ENCODE data around the gene PRKCA.
"Not testable (repeated sequence)": the region's sequence is repeated elsewhere in the genome, so short reads cannot be mapped to it uniquely, and the experiment has no call there.

The PRKCA gene

DNA sequence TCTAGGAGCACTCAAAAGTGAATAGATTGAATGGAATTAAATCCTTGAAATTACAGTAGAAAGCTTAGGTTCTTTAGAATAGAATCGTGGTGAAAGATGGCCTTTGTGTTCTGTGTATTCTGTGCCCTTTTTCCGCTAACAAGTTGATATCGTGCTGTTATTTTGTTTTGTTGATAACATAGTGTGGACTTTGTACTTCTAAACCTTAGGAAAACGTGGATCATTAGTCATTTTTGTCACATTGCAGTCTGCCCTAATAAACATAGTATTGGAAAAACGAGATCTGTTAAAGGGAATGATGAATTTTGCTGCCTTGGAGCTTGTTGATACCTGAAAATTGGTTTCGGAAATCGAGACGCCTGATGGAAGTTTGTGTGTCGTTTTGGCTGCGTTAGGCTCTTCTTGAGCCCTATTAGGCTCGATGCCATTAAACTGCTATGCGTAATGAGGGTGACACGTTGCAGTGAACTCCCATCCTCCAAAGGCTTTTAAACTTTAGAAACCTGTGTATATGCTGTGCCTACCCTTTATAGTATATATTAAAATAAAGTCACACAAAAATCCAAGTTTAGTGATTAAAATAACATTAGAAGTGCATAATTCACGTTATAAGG is 145.7 kb downstream of the PRKCA start:
- no peak for DNase-seq

DNA sequence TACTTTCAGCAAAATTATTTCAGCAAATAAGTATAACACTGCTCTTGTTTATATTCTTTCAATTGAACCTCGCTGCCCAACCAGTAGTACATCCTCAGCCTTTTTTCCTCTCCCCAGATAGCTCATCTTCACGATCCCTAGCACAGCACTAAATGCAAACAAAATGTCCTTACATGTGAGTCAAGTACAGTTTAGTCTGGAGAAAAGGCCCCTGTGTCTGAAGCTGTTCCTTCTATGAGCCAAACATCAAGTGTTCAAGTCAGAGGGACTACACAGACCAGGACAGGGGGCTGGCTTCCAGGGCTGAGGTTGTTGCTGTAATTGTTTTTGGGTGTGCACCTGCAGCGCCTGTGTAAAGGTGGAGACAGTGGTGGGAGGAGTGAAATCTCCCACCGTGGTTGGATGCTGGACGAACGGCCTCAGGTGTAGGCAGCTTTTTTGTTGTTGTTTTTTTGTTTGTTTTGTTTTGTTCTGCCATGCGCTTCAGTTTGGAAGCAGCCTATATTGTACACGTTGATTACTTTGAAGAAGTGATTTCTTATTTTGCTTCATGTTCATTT is 147.1 kb downstream of the PRKCA start:
- no peak for DNase-seq

DNA sequence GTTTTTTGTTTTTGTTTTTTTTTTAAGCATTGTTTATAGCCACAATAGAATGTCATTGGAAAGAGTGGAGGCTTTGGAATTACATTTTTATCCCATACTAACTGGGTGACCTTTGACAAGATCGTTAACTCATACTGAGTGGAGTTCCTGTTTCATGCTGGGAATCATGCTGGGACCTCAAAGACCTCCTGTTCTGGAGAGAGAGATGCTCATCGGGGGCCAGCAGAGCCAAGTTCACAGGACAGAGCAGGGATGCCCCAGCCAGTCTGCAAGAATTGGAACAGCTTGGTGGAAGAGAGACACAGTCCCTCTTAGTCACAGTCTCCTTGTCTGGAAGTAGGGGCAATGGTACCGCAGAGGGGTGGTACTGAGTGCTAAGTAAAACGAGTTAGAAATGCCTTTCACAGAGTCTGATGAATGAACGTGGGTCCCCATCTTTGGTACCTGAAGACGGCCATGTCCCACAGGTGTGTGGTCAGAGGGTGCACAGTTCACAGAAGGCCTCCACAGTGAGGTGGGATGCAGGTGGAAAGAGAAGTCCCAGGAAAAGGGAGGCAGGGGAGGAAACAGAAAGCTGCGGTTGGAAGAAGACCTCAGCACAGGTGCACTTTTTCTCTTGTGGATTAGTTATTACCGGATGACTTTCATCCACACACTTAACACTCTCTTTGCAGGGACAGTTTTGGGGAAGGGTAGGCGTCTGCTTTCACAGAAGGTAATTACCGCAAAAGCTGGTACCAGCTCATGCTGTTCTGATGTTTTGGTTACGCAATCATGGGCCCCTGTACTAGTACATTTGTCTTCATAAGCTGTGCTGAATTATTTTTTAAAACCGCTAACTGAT is 147.8 kb downstream of the PRKCA start:
- no peak for DNase-seq

DNA sequence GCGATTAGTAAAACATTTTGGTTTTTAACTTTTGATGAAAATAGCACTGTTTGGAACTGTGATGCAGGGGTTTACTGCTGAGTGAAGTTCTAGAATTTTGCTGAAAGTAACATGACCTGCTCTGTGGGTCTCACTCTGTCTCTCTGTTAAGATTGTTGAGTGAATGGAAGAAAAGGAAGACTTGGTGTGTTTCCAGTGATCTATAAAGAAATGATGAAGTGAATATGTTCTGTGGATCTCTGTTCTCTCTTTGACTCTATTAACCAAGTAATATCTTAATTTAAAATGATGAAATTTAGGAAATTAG is 148.4 kb downstream of the PRKCA start:
- no peak for DNase-seq

DNA sequence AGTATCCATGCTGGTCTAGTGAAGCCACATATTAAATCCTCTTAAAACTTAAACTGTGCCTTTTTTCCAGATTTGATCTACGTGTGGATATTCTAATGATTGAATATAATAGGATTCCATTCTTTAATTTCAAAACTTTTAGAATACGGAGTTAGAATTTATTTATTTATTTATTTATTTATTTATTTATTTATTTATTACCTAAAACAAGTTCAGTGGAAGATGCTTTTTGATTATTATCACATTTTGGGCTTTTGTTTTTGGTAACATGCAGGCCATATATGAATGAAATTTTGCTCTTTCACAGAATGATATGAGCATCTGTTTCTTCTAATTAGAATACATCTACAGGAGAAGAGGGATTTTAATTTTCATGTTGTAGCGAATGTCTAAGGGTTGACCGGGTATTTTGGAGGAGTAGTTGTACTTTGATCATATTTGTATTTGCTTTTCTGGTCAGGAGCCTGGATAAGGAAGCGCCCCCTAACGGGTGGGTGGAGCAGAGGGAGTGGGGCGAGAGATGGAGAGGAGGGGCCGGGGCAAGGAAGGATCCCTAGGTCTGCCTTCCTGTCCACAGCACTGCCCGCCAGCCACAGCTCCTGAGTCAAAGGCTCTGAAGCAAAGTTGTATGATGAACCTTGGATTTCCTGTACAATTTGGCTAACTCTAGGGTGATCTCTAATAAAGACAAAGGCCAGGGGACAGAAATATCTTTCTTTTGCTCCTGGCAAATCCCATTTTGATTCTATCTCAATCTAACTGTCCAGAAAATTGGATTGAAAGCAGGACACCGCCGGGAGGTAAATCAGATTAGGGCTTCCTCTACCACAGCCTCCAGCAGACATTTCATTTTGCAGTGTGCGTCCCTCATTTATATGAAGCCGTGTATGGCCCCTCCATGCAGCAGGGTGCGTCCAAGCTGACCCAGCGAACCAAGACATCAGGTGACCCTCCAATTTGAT is 149.1 kb downstream of the PRKCA start:
- no peak for DNase-seq

DNA sequence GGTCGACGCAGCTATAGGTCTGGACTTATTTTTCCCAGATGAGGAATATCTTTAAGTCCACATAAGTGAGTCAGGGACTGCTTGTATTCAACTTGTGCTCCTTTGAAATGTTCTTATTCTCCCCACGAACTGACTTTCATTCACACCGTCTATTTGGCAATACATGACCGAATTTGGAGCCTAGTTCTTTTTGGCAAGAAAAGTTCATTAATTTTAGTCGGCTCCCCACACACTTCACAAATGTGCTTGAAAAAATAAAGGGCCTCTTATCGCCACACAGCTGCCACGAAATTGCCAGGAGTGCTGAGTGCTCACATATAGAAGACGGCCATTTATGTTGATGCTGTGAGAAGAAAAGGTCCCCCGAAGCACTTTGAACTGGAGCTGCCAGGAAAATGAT is 152.6 kb downstream of the PRKCA start:
- no peak for DNase-seq

DNA sequence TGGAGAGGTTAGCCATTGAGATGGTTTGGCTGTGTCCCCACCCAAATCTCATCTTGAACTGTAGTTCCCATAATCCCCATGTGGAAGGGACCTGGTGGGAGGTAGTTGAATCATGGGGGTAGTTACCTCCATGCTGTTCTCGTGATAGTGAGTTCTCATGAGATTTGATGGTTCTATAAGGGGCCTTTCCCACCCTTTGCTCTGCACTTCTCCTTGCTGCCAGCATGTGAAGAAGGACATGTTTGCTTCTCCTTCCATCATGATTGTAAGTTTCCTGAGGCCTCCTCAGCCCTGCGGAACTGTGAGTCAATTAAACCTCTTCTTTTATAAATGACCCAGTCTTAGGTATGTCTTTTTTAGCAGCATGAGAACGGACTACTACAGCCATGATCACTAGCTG is 155.1 kb downstream of the PRKCA start:
- DNase-seq, result not testable (repeated sequence)

DNA sequence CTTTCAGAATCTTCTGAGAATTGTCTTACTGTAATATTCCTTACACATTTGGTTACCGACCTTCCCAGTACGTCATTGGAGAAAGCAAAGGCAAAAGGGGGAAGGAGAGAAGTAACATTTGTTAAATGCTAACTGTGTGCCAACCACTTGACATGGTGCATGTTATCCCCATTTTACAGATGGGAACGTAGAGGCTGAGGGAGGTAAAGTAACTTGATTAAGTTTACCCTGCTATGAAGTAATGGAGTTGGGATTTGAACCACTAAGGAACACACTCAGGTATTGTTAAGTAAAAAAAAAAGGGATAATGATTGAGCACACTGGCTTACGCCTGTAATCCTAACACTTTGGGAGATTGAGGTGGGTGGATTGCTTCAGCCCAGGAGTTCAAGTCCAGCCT is 156.4 kb downstream of the PRKCA start:
- no peak for DNase-seq

DNA sequence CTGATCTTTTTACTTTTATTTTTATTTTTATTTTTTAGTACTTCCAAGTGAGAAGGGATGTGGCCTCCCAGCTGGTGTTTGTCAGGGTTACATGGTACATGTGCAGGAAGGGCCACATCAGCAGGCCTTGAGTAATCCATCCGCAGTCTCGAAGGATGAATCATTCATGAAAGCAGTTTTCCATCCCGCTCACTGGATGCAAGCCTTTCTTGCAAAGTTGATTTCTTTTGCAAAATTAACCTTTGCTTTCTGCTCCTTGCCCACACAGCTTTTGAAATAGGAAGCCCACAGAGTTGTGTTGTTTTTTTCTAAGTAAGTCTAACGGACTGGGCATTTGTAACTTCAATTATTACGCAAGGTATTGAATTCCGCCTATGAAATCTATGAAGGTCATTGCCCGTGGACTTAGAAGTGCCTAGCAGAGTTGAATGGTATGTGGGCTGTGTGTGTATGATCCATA is 157.4 kb downstream of the PRKCA start:
- DNase-seq, result no peak

DNA sequence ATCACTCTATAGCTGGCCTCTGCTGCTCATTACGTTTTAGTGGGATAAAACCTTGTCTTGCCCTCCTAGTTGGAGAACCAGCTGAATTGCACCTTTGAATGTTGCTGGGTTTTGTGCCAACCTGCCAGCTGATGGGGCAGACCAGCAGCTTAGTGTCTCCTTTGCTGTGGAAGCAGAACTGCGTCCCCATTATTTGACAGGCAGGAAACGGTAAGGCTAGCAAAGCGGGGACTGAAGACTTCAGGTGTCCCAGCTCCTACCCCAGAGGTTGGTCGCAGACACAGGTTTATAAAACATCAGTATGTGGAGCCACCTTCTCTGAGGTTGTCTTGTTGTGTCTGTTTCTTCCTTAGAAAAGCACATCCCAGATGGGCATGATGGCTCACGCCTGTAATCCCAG is 158.1 kb downstream of the PRKCA start:
- DNase-seq, result no peak

DNA sequence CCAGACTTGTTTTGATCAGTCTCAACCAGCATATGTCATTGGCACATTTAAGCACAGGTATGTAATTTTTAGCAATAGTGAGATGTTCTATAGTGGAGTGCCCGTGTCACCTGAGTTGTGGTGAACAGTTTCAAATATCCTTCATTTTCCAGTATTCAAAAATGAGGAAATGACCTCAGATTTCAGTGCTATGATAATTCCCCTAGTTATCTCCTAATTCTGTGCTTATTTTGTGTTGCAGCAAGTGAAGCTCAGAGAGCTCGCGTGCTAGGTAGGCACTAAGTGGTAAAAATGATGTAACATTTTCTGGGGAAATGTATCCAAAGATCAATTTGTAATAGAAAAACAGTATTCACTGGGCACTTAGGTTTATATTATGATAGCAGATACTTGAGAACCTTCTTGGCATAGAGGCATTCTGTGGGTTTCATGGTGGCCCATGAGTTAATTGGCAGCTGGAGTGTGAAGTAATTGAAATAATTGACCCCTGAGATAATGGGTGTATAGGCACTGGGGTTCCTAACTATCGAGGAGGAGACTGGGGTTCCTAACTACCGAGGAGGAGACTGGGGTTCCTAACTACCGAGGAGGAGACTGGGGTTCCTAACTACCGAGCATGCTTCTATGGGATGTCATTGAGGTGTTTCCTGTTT is 159.1 kb downstream of the PRKCA start:
- DNase-seq, result no peak

DNA sequence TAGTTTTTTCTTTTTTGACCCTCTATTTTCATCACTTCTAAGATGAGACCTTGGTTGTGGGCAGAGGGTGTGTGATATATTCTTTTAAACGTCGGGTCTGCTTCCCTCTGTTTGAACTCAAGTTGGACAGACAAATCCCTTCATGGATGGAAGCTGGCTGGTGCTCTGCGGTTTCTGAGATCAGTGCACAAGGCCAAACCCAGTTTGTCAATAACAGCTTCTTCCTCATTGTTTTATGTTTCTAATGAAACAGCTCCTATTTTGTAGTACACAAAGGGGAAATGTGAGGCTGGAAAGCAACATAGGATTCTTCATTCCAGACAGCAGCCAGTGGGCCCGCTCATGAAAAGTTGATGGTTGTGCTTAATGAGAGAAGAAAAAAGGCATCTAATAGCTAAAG is 159.6 kb downstream of the PRKCA start:
- DNase-seq, result no peak

DNA sequence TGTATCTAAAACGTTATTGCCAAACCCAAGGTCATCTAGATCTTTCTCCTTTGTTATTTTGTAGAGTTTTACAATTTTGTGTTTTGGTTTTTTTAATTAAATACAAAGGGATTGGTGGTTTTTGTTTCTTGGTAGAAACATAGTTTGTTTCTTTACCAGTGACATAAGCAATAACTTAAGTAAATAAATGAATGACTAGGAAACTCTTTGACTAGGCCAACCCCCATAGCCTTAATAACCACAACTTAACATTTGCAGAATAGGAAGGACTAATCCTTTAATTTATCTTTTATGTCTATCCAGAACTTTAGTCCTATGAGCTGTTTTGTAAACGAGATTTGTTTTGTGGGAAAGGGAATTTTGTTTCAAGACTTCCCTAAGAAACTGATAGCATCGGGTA is 162.5 kb downstream of the PRKCA start:
- no peak for DNase-seq

DNA sequence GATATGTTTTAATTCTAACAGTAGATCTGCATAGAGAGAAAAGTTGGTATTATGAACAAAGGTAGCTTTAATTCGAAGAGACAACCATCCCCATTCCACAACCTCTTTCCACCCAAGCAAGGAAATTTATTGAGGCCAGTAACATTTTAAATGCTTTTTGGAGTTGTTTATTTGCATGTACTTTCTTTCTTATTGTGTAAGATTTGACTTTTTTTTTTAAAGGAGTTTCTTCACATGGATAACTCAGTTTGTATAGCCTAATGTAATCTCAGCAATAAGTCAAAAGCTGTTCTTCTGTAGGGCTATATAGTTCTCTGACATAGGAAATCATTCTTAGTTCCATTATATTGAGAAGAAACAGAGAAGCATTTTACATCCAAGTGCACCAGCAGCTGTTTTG is 163.3 kb downstream of the PRKCA start:
- DNase-seq, result no peak

DNA sequence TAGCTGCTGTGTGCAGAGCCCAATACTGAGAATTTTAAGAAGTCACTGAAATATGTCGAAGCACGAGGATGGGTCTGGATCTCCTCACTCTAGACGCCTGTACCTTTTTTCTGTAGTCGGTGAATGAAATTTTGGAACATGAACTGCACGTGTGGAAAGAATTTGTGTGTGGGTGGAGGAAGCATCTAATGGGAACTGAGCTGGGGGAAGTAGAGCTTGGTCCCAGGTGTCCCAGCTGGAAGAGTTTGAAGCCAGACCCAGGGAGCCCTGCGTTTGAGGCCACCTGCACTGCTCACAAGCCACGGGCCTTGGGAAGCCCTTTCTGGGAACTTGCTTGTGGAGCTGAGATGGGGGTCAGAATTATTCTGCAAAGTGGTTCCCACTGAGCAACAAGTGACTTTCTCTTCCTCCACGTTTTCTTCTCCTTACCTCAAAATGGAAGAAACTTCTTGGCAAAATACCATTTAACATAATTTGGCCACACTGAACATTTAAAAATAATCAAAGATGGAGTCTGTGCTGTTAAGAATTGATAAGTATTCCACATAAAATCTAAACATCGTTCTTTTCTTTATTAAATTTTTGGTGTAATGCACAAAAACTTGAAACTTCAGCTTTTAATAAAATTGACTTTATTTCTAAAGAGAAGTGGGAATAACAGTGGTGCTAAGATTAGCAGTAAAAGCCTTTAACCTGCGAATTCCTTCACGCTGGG is 163.8 kb downstream of the PRKCA start:
- no peak for DNase-seq

DNA sequence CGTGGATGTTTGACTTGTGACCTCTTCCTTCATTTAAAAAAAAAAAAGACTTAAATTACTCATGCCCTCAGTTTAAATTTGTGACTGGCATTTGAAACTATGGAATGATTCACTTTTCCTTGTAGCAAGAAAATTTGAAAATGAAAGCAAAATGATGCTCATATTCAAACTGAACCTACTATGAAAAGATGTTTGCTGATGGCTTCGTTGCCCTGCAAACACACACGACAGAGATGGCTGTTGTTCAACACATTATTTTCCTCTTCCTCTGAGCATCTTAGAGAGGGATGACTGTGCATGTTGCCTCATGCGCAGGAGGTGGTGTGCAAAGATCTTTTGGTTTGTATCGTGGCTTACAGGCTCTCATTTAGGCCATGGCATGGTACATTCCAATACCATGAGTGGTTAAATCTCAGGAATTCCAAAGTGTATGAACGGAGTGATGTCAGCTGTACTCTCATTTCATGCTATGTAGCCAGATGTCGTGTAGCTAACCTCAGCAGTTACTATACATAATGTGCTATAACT is 164.5 kb downstream of the PRKCA start:
- no peak for DNase-seq

DNA sequence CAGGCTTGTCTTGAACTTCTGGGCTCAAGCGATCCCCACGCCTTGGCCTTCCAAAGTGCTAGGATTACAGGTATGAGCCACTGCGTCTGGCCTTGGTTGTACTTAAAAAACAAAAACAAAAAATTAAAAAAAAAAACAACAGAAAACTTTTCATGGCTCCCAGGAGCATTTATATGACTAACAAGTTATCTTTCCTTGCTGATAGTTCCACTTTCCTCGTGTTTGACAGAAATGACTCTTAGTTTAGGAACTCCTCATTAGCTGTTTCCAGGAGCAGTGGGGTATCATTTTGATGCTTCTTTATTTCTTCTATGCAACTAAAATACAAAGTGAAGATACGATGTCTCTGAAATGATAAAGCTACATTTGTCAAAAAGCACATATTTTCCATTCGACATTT is 165.4 kb downstream of the PRKCA start:
- DNase-seq, result no peak

DNA sequence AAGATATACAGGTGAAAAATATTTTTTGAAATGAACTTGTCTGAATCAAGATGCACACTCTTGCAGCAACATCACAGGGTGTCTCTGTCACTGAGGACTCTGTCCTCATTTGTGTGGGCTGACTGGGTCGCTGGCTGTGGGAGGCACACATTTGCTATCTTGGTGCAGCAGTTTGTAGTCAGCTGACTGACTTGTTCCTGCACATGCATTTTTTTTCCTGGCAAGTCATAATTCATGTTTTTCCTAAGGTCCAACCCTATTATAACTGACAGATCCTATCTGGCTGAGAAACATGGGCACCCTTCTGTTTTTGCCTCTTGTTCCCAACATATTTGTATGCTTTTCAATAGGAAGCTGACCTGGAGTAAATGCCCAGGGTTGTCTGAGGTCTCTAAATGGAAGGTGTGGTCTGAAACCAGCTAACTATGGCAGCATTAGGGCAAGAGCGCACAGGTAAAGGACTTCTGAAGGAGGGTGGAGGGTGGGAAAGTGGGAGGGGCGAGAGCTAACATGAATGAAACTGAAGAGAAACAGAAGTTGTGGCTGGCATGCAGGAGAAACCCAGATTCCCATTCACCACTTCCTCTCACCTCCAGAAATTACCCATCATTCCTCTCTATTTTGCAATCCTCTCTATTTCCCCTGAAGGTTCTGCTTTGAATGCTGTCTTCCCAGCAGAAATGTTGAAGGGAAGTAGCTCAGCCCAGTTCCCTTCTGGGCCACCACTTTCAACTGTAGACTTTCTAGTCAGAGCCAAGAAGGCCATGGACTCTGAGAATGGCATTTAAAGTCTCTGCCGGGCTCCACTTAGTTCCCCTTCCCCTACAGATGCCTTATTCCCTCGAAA is 166.1 kb downstream of the PRKCA start:
- DNase-seq, result no peak

DNA sequence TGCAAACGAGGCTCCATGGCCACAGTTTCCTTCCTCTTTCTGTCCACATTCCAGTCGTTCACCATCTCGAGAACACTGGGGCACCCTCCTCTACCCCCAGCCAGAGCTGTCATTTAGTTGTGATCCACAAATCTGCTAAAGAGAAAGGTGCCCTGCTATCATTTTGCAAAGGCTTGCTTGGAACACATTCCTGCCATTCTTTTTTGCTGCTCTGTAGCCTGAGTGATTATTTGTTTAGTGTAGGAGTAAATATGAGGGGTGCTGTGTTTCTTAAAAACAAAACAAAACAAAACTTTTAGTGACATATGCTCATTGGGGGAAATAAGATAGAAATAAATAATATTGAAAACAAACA is 166.7 kb downstream of the PRKCA start:
- no peak for DNase-seq

DNA sequence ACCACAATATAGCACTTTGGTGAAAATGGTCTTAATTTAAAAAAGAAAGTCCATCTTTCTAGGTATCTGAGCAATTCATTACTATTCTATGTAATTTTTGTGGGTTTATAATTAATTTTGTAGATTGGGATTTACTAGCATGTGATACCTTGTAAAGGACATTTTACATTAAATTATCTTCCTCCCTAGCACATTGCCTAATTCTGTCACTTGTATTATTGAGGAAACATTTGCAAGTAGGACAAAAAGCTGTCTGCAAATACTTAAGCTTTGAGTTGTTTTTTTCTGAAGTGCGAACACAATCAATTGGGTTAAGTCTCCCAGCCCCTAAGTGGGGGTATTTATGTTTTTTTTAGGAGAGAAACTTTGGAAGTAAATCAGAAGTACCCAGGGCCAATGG is 167.0 kb downstream of the PRKCA start:
- no peak for DNase-seq

DNA sequence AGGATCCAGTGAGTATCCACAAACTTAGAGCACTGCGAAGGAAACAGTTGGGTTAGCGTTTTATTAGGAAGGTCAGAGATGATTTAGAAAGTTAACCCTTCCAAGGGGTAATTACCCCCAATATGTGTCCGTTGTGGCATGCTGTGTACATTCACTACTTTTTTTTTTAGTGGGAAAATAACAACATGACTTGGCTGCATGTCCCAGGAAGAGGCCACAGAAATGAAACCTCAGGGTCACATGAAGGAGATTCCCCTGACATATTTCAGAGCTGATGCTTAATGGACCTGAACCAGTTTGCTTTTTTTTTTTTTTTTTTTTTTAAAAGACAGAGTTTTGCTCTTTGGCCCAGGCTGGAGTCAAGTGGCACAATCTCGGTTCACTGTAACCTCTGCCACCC is 167.5 kb downstream of the PRKCA start:
- no peak for DNase-seq

All from NCI-H526 treated with DMSO at 0.1 percent for 48 hours (cell line).